ENCODE results near the gene CEP68. TPM values are rescaled to one million over a fixed set of nuclear protein-coding genes. Genes with fewer than 3 reads are reported as not detected.
"Not testable (repeated sequence)": the region's sequence is repeated elsewhere in the genome, so short reads cannot be mapped to it uniquely, and the experiment has no call there.

The CEP68 gene, protein sequence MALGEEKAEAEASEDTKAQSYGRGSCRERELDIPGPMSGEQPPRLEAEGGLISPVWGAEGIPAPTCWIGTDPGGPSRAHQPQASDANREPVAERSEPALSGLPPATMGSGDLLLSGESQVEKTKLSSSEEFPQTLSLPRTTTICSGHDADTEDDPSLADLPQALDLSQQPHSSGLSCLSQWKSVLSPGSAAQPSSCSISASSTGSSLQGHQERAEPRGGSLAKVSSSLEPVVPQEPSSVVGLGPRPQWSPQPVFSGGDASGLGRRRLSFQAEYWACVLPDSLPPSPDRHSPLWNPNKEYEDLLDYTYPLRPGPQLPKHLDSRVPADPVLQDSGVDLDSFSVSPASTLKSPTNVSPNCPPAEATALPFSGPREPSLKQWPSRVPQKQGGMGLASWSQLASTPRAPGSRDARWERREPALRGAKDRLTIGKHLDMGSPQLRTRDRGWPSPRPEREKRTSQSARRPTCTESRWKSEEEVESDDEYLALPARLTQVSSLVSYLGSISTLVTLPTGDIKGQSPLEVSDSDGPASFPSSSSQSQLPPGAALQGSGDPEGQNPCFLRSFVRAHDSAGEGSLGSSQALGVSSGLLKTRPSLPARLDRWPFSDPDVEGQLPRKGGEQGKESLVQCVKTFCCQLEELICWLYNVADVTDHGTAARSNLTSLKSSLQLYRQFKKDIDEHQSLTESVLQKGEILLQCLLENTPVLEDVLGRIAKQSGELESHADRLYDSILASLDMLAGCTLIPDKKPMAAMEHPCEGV
- total RNA-seq (ENCODE audit: insufficient read depth, low replicate concordance): 20.9 TPM

DNA sequence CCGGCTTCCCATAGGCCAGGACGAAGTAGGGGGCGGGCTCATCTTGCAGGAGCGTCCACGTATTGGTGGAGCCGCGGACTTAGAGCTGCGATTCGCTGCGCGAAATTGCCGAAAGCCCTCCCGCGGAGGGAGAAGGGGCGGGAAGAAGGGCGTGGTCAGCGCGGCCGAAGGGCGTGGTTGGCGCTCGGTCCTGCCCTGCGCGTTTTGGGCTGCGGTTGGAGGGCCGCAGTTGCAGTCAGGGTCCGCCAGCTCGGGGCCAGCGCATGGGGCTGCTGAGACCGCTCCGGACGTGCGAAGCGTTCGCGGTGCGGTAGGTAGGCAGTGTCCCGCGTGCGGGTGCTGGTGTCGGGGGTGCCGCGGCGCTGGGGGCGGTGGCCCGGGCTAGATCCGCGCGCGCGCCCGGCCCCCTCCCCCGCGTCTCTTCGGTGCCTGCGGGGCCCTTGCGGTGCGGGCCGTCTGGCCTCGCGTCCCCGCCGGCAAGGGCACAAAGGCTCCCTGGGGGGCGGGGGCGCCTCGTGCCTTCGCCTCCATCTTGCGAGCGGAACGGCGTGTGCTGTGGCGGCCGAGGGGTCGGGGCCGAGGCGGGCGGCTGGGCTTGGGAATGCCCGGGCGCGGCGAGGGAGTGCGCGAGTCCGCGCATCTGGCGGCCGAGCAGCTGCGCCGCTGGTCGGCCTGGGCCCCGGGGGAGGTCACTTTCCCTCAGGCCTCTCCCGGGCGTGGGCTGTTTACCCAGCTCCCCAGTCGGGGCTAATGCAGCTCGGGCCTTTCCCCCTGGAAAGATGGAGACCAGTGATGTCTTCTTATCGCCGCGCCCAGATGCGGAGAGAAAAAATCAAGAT lies at the start of gene CEP68:
Gene CEP68 (plus strand): TSS at position 202 of the 839 bp plus-strand sequence. CDS start 13,029 bp downstream, outside the sequence.
- DNase-seq (ENCODE audit: low spot score): peak; percentile 99

DNA sequence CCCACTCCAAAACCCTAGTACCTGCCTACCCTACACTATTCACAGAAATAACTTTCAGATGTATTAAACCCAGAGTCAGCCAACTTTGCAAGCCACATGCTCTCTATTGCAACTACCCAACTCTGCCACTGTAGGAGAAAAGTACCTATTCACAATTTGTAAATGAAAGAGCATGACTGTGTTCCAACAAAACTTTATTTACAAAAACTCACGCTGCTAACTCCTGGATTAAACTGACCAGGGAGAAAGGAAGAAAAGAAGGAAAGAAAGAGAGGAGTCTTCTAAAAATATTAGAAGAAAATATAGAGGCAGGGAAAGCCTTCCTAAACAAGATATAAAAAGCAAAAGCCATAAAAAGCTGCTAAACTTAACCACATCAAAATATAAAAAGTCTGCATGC lies 42.4 kb upstream of the CEP68 start:
- DNase-seq (ENCODE audit: low spot score): no peak

DNA sequence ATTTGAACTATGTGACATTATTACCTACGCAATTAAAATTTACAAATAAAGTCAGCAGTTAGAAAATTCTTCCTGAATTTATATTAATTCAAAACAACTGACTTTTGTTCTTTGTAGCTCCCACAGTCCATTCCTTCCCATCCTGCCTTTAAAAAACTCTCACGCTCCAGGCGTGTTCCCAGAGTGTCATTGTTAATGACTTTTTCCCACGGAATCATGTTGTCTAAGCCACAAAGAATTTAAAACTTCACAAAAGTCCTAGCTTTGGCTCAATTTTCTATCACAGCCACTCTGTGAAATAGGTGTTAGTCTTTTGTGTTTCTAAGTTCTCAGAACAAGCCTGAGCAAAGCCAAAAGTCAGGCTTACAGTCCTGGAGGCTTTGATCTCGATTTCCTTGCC lies 40.5 kb upstream of the CEP68 start:
- no peak for DNase-seq (ENCODE audit: low spot score)

DNA sequence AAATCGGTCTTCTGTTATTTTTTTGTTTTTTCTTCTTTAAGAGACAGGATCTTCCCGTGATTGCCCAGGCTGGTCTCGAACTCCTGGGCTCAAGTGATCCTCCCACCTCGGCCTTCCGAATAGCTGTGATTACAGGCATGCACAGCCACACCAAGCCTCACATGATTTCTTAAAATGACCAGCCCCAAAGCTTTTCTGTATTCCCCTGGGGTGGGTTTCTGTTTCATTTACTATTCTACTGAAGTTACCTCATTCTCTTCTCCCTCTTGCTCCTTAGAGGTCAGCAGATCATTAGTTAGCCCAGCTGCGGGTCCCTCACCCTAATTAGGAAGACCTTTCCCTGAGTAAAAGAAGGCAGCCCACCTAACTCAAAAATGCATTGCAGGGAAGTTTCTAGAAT lies 39.4 kb upstream of the CEP68 start:
- no peak for DNase-seq (ENCODE audit: low spot score)

DNA sequence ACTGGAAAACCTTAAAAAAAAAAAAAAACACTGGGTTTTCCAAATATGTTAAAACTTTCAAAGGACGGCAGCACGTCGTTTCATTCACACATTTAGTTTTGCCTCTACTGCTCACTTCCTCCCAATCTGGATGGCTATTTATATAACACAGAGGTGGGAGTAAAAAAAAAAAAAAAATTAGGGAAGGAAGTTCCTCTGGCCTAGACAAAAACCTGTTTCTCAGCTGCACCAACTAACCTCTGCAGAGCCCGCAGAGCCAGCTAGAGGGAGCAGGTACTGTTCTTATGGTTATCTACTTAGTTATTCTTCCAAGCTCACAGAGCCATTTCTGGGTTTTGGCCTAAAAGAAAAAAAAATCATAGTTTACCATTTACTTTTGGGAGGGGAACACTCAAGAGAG lies 38.9 kb upstream of the CEP68 start:
- DNase-seq (ENCODE audit: low spot score): peak; percentile 54

DNA sequence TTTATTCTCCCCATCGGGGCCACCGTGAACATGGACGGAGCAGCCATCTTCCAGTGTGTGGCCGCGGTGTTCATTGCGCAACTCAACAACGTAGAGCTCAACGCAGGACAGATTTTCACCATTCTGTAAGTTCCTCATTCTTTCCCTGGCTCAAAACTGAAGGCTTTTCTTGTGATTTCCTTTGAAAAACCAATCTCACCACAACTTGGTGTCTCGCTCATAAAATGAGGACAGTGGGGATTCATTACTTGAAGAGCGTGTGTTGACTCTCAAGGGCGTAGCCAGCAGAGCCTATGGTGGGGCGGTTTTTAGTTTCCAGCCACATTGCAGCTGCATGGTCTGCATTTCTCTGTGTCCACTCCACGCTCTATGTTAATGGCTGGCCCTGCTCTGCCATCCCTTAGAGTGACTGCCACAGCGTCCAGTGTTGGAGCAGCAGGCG lies 38.1 kb upstream of the CEP68 start:
- DNase-seq (ENCODE audit: low spot score): peak; percentile 36

DNA sequence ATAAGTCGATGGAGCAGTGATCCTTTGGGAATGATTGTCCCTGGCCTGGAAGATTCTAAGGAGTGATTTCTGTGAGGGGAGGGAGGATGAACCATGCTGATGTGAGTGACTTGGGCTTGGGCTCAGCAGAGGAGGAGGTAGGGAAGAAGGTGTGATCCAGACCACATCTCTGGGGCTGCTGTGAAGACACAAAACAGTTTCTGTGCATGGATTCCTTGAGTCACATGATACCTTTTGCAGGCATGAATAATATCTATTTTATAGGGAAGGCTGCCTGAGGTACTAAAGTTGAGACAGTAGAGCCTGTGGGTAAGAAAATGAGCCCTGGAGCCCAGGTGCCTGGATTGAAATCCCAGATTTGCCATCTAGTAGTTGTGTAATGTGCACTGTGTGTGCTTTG lies 37.2 kb upstream of the CEP68 start:
- no peak for DNase-seq (ENCODE audit: low spot score)

DNA sequence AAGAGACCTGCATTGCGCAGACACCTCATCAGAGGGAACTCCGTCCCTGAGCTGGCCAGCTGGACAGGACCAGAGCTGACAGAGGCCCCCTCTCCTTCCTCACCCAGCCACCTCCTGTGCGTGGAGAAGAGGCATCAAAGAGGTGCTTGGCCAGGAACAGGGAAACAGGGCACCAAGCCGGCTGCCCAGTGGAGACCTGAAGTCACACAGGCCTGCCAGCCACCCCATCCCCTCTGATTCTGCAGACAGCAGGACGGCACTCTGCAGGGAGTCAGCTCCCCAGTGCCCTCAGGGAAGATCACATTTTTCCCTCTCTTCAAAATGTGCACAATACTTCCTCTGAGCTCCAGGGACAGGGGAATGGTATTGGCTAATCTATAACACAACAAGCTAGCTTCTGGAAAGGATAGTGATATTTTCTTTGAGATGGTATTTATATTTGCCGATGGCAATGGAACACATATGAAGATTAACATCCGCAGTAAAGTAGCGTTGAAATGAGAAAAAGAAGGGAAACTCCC lies 36.5 kb upstream of the CEP68 start:
- no peak for DNase-seq (ENCODE audit: low spot score)

DNA sequence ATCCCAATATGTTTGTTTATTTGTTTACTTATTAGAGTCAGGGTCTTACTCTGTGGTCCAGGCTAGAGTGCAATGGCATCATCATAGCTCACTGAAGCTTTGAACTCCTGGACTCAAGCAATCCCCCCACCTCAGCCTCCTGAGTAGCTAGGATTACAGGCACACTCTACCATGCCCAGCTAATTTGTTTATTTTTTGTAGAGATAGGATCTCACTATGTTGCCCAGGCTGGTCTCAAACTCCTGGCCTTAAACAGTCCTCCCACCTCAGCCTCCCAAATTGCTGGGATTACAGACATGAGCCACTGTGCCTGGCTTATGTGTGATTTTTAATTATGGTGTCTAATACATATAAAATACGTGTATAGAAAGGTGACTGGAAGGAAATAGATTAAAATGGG lies 36.0 kb upstream of the CEP68 start:
- not testable (repeated sequence) for DNase-seq (ENCODE audit: low spot score)

DNA sequence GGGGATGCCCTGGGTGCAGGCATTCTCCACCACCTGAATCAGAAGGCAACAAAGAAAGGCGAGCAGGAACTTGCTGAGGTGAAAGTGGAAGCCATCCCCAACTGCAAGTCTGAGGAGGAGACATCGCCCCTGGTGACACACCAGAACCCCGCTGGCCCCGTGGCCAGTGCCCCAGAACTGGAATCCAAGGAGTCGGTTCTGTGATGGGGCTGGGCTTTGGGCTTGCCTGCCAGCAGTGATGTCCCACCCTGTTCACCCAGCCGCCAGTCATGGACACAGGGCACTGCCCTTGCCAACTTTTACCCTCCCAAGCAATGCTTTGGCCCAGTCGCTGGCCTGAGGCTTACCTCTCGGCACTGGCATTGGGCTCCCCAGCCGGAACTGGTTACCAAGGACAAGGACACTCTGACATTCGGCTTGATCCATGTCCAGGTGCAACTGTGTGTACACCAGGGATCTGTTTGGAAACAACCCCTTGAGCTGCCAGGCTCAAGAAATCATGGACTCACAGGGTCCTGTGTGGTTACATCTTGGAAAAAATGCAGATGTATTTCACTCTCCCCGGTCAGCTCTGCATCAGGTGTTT lies 35.2 kb upstream of the CEP68 start:
- DNase-seq (ENCODE audit: low spot score): no peak

DNA sequence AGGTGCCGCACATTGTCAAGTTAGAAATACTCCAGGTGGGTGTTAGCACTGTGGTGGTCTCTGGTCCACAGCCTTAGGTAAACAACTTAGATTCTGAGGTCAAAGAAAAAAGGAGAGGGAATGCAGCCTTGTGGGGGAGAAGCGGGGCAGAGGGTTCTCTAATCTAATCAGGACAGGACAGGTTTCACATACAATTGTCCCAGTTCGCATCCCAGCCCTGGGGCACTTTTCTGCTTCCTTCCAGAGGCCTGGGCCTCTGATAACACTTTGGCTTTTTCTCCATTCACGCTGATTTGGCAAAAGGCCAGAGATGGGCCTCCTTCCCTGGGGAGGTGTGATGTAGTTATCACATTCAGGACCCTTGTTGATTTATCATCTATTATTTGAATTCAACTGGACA lies 34.5 kb upstream of the CEP68 start:
- DNase-seq (ENCODE audit: low spot score): no peak

DNA sequence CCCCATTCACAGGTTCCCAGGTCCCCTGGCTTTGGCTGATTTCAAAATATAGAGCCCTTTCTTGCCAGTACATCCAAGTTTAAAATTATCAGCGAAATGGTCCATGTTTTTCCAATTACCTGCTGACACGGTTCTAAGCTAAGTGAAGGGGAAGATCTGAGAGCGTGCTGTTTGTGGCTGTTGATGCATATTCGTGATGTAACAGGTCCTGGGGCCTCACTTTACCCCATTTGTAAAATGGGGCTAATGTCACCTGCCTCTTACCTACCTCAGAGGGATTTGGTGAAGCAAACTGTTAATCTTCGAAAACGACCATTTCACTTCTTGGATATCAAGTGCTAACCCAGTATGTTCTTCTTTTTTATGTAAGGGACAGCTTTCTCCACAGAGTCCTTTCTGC lies 34.0 kb upstream of the CEP68 start:
- no peak for DNase-seq (ENCODE audit: low spot score)

DNA sequence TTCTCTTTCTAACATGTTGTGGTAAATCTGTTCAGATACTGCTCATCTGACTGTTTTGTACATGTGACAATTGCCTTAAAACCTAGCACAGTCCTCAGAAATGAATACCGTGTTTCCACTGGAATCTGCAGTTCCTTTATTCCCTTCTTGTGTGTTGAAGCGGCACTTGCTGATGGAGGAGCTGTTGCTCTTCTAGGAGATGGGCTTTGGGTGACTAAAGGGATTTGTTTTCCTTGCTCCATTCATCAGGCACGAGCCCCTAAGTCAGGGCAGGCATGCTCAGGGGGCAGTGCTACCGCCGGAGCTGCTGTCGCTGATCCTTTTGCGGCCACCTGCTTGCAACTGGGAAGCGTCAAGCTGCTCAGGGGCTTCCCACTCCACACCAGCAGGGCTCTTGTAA lies 32.5 kb upstream of the CEP68 start:
- no peak for DNase-seq (ENCODE audit: low spot score)

DNA sequence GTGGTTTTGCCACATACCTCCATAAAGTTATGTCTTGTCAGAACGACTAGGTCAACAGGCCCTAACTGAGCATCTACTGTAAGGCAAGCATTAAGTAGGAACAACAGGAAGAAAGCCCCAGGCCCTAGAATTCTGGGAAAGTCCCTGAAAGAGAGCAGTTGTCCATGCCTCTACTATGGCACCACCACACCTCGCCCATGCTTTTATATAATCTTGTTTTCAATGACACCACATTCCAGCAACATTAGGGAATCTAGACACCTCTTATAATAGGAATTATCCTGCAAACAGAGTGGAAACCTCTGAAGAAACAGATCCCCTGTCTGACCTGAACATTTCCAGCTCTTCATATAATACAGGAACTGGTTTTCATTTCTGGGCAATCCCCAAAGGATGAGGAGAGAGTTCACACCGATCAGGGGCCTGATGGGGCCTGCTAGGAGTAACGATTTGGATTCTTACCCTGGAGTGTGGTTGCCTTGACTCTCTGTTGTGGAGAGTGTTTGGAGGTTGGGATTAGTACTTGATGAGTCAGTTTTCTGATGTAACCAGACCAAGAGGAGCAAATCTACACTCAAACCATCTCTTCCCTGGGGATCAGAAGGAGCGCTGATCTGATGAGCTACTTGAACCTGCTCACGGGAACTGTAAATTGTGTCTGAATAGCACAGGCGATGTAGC lies 31.9 kb upstream of the CEP68 start:
- DNase-seq (ENCODE audit: low spot score): no peak

DNA sequence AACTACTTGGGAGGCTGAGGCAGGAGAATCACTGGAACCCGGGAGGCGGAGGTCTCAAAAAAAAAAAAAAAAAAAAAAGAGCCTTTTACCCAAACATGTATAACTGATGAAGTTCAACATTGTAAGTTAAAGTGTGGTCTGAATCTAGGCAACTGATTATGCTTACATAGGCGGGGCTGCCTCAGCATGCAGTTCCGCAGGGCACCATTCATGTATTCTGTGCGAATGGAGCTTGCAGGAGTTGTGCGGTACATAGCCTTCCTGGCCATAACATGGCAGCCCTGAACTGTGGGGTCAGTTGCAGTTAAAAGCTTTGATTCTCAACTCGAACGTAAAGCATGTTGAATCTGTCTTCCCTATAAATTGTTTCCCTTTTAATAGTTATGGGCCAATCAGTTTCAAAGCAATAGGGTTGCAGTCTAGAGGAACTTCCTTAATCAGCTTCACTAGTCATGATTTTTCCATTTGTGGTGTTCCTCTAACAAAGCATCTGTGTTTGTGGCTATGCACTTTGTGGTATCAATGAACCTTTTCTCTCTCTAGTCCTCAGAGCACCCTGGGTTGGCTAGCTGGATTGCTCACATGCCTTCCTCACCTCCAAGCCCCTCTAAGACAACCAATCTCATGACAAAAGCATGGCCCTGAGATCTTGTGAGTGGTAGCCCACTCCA lies 30.6 kb upstream of the CEP68 start:
- no peak for DNase-seq (ENCODE audit: low spot score)

DNA sequence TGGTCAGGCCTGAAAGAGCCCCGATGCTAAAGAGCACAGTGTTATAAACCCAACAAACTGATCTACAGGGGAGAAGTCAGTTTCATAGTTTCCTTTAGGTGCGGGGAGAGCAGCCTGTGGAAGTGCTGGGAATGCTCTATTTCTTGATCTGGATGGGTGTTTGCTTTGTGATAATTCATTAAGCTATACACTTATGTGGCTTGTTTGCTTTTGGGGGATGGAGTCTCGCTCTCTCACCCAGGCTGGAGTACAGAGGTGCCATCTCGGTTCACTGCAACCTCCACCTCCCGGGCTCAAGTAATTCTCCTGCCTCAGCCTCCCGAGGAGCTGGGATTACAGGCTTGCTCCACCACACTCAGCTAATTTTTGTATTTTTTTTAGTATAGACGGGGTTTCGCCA lies 30.1 kb upstream of the CEP68 start:
- no peak for DNase-seq (ENCODE audit: low spot score)

DNA sequence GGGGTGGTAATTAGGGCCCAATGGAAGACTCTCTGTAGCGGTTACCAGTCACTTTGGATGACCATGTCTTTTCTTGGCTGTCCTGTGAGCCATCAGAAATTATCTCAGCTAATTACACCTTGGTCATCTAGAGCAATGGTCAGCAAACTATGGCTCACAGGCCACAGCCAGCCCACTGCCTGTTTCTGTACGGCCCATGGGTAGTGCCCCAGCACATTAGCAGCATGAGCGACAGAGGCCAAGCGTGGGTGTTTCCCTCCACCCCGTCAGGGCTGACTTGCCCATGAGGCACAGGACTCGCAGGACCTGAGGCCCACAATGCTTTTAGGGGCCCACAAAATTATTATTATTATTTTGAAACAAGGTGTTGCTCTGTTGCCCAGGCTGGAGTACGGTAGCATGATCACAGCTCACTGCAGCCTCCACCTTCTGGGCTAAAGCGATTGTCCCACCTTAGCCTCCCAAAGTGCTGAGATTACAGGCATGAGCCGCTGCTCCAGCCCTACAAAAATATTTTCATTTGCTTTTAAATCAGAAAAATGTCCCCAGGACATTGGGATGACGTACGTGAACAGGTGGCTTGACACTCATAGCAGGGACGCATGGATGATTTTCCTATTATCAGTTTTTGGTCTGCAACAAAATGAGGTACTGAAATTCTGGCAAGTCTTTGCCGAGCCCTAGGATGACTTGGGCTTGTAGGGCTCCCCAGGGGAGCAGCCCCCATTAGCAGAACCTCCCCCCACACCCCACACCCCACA lies 29.3 kb upstream of the CEP68 start:
- DNase-seq (ENCODE audit: low spot score): no peak

DNA sequence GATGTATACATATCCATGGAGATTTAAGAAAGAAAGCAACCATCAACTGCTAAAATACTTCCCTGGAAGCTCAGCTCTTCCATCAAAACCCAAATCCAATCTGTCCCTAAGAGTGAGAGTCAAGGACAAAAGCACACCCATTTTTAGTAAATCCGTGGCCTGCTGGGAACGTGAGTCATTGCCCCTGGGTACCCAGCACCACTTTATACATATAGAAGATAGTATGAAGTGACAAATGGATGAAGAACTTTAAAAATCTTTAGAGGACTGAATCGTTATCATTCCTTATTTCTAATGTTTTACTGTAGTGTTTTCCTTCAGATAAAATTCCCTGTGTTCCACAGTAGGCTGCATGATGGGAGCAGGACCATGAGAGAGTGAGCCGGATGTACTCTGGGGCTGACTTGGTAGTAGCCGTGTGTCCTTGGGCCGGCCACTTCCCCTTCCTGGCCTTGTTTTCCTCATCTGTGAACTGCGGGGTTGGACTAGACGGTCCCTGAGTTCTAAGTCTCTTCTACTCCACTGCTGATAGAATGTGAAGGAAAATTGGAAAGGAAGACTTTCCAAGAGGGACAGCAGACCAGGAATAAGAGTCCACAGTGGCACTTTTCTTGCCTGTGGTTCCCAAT lies 28.5 kb upstream of the CEP68 start:
- DNase-seq (ENCODE audit: low spot score): no peak

Measured in umbilical cord (tissue), 2 donors.